ENCODE data around the gene CSNK2A3.
A peak's percentile ranks its signal among the peaks of the same experiment; 100 is the strongest.

CSNK2A3 gene

DNA sequence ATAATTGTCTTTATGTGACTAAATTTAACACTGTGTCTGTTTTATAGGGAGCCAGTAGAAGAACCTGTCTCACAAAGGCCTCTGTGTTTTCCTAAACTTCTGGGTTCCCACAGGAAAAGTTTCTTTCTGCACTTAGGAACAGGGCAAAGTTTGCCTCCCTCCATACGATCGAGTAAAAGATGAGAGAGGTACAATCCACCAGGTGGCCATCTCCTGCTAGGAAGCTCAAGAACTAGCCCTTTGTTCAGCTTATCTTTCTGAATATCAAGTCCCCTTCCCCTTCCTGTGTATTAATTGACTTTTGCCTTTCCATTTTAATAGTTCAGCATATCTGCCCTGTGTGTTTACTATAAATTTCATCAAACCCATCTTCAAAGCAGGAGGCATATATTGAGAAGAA lies 18.0 kb downstream of the CSNK2A3 start:
- no peak for DNase-seq (ENCODE audit: low spot score)

DNA sequence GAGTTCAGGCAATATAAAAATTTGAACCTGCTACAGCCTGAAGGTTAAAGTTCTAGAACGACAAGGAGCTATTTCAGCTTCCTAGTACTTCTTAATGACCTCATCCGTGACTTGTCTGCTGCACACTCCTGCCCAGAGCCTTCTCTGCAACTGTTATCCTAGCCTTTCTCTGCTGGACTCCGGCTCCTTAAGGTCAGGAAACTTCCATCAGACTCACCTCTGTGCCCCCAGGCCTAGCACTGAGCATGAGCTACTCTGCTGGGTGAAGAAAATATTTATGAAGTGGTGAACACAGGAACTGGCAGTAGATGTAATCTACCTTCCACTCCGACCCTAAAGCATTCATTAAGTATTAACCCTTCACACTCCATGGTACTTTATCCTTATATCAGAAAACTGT lies 18.4 kb downstream of the CSNK2A3 start:
- DNase-seq (ENCODE audit: low spot score): no peak

DNA sequence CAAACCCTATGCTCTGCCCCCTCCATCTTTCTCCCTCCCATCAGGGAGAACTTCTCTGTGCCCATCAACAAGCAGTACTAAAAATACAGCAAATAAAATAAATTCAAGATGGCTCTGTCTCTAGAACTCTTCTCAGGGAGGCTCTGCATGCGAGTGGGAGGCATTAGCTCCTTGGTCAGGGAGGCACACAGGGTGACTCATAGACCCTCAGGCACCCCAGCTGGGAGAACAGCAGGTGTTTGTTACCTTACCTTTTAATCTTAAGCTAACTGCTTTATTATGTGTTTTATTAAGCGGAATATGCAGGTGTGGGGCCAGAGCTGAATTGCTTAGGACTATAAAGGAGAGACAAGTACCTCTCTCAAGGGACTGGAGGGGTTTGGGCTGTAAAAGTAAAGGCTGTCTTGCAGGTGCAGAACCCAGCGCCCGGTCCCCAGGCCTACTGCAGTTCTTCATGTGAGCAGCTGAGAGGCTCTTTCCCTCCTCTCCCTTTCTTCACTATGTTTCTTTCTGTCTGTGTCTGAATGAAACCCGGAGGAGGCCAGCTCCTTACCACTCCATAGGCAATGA lies 20.8 kb downstream of the CSNK2A3 start:
- no peak for DNase-seq (ENCODE audit: low spot score)

DNA sequence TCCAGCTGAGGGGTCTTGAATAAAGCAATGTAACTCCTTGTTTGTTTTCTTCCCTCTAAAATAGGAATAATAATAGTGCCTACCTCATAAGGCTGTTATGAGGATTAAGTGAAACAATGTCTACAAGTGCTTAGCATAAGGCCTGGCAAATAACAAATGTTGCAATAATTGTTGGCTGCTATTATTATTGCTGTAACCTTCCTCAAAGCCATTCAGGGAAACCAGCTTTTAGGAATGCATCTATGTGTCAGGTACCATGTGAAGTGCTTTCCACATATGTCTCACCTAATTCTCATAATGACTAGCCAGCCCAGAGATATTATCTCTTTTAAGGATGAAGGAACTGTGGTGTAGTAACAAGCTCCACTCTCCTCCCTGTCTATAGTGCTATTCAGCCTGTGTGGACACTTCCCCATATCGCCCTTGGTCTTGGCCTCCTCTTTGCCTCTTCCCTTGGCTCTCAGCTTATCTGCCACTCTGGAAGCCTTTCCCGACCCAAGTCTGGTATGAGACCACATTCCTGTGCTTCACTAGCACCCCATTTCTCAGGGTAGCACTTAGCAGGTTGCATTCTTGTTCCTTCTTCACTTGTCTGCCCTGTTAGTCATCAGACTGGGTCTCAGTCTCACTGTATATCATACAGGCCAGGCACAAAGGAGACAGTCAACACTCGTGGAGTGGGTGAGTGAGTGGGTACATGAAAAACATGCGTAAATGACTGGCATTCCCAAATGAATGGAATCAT lies 23.8 kb downstream of the CSNK2A3 start:
- DNase-seq (ENCODE audit: low spot score): no peak

DNA sequence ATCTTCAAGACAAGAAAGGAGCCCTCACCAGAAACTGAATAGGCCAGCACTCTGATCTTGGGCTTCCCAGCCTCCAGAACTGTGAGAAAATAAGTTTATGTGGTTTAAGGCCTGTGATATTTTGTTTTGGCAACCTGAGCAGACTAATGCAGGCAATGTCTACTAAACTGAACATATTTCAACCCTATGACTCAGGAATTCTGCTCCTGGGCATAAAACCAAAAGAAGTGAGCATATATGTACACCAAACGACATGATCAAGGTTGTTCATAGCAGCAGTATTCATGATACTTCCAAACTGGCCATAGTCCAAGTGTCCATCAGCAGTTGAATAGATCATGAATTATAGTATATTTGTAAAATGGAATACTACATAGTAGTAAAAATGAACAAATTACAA lies 29.0 kb downstream of the CSNK2A3 start:
- DNase-seq (ENCODE audit: low spot score): no peak

DNA sequence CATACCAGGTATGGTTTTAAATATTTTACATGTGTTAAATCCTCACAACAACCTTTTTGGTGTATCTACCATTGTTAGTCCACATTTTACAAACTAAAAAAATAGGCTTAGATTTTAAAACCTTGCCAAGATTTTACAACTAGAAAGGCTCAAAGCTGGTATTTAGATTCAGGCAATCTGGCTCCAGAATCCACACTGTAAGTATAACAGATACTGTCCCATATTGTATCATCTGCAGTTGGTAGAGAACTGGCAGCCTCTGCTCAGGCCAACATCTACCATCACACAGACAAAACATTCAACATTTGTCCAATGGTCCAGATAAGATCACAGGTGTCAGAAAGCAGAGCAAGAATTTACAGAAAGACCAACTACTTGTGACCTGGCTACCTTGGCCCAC lies 30.9 kb downstream of the CSNK2A3 start:
- no peak for DNase-seq (ENCODE audit: low spot score)

DNA sequence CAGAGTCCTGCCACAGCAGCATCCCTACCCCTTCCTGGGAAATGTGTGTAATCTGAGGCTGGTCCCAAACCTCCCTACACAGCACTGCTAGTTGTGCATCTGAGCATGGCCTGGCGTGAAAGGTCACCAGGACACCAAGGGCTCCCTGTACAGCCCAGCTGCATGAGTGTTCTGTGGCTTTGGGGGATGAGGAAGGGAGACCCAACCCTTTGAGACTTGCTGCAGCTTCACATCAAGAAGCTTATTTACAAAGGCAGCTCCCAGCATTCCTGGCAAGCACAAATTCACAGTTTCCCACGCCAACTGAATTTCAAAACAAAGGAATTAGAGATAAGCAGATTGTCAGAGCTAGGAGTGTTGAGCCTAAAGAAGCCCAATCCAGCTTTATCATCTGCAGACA lies 32.2 kb downstream of the CSNK2A3 start:
- DNase-seq (ENCODE audit: low spot score): peak; percentile 26

DNA sequence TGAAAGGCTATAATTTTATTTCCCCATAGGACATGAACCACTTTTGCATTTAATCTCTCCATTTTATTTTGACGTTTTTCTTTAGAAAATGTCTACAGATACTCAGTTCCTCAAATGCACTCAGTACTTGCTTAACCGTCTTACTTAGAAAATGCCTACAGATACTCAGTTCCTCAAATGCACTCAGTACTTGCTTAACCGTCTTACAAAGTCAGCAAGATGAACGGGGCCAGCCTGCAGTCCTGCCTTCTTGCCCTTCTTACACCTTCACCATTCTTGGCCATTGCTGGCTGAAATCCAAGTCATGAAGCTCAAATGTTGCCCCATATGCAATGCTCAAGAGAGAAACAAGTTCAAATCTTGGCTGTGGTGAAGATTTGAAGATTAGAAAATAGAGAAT lies 34.1 kb downstream of the CSNK2A3 start:
- DNase-seq (ENCODE audit: low spot score): no peak

DNA sequence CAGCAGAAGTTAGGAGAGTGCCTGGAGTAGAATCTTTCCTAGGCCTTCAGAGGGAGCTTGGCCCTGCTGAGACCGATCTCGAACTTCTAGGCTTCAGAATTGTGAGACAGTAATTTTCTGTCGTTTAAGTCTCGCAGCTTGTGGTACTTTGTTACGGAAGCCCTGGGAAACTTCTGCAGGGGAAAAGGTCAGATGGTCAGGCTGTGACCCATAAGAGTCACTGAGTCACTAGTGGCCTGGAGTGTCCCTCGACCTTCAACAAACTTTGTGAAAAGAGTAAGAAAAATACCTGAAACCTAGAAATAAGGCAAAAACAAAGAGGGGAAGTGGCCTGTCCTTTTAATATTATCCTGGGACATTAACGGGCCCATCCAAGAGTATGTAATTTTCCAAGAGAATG lies 34.6 kb downstream of the CSNK2A3 start:
- no peak for DNase-seq (ENCODE audit: low spot score)

DNA sequence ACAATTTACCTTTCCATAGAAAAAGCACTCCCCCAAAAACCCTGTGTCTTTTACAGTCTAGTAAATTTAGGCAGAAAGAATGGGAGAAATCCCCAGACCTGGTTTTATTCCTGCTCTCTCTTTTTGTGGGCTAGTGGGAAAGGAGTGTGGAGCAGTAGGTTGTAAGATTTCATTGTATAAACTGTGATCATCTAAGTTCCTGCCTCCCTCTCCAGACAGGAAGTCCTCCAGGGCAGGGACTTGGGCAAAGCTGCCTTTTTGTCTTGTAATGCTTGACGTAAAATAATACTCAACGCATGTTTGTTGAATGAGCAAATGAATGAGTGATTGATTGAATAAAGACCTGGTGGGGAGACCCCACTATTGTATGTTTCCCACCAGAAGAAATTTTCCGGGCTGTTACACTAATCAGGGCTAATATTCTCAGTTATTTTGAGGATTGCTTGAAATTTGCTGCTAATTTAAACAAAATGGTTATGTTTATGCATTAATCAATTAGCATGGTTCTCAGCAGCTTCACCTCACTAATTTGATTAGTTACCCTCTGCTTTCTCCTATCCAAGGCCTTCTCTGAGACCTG lies 36.3 kb downstream of the CSNK2A3 start:
- DNase-seq (ENCODE audit: low spot score): no peak

DNA sequence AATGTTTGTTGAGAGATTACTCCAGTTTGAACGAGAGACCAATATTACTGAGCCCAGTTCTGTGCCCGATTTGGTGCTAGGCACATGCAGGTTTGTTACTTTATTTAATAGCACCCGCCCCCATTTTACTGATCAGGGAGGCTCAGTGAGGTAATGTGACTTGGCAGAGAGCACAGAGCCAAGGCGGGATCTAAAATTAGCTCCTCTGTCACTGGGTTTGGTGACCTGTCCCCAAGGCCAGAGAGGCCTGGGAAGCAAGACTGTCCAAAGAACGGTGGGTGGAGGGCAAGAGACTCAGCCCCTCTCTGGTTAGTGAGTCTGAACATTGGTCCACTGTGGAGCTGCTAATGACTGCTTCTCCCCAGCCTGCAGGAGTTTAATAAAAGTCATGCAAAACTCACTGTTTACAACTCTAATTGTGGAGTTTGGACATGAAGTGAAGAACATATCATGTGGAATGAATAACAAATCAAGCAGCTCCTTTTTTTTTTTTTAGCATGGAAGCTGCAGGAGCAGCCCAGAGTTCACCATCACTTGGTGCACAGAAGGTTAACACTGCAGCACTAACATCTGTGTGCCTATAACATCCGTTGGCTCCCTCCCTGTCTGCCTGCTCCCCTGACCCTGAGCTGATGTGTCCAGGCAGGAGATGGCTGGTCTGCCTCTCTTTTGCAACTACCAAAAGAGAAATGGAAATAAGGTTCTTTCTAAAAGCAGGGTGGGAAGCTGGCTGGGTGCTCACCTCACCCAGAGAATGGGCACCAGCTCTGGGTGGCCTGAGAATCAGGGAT lies 39.0 kb downstream of the CSNK2A3 start:
- no peak for DNase-seq (ENCODE audit: low spot score)

DNA sequence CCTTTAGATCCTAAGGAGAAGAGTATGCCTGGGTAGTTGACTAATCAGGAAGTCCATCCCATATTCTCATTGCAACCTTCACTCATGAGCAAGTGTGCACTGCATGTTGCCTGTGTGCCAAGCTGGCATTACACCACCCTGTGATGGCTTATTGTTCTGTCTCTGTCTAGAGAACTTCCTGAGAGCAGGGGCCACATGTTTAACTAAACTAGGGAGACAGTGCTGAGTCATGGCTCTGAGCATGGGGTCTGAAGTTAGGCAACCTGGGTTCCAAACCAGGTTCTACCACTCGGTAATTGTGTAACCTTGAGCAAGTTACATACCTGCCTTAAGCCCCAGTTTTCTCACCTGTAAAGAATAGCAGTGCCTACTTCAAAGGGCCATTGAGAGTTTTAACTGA lies 39.6 kb downstream of the CSNK2A3 start:
- no peak for DNase-seq (ENCODE audit: low spot score)

DNA sequence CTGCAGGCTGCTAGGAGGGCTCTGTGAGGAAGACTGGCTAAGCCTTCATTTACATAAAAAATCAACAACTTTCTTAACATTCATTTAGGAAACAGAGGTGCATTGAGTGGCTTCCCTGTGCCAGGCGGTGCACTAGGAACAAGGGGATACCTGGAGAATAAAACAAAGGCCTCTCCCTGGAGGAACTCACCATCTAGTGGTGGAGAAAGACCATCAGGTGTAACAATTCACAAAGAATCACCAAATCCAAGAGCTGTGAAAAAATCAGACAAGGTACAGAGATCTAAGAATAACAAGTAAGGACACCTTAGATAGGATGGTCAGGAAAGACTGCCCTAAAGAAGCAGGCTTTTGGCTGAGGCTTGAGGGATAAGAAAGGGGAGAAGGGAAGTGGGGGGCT lies 40.3 kb downstream of the CSNK2A3 start:
- no peak for DNase-seq (ENCODE audit: low spot score)

DNA sequence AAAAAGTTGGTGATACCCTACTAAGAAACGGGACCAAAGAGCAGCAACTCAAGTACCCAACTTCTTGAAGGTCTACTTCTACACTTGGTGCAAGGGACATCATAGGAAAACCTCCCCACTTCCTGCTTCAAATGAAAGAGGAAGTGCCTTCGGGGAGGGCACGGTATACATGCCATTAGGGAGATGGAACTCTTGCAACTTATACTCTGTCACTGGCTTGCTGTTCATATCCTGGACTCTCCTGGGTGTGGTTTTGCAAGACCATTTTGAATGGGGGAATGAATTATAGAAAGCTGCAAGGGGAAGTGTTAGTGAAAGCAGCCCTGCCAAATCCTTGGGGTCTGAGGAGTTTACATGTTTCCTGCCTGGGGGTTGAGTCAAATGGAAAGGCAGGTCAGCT lies 41.9 kb downstream of the CSNK2A3 start:
- no peak for DNase-seq (ENCODE audit: low spot score)

DNA sequence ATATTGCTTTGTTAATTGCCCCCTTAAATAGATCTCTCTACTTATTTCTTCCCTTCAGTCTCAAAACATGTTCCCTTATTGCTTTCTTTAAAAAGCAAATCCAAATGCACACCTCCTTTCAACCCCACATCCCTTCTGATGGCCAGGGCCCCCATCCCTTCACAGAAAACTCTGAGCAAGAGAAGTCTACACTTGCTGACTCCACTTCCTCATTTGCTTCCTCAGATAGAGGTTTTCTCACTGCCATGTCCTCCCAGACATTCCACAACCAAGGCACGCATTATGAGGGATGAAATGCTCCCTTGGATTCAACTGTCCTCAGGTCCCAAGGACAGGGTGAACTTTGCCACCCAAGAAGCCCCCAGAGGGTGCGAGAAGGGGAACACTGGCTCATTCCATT lies 43.1 kb downstream of the CSNK2A3 start:
- no peak for DNase-seq (ENCODE audit: low spot score)

DNA sequence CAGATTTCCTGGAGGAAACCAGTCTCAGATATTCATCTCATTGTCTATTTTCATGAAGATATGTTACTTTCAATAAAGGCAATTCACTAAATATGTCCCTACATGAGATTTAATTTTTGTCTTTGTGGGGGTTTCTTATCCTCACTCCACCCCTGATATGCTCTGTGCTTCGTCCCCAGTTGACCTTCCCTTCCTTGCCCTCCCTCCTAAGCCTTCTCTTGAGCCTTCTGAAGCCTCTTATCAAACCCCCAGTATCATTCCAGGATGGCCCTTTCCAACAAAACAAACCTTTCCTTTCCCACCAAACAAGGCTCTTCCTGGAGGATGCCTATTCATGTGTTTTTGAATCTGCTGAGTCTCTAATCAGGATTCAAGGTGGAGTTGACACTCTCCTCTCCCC lies 44.8 kb downstream of the CSNK2A3 start:
- DNase-seq (ENCODE audit: low spot score): no peak

DNA sequence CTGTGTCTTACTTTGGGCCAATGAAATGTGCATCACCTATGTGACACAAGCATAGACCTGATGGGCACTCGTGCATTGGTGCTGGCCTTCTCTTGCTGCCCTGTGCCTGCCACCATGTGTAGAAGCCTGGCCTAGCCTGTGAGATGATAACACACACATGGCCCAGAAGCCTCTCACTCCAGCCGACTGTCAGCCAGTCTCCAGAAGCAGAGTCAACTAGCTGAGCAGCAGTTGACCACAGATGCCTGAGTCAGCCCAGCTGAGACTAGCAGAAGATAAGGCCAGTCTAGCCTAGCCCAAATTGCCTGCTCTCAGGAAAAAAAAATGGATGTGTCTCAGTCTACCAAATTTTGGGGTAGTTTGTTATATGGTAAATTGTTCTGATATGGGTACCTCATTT lies 46.2 kb downstream of the CSNK2A3 start:
- DNase-seq (ENCODE audit: low spot score): no peak

DNA sequence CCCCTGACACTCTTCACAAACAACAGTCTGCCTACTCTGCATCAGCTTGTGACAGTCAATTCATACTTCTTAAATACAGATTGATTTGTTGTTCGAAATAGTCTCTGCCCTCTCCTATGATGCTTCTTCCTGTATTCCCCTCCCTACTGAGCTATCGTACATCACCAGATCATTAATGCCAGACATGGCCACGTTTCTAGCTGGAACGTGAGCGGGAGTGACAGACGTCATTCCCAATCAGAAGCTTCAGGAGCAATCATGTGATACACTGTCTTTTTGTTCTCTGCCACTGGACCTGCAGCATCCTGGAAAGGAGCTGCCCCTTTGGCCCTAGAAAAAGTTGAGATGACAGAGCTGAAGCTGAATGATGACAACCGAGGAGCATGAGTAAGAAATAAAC lies 48.5 kb downstream of the CSNK2A3 start:
- no peak for DNase-seq (ENCODE audit: low spot score)

DNA sequence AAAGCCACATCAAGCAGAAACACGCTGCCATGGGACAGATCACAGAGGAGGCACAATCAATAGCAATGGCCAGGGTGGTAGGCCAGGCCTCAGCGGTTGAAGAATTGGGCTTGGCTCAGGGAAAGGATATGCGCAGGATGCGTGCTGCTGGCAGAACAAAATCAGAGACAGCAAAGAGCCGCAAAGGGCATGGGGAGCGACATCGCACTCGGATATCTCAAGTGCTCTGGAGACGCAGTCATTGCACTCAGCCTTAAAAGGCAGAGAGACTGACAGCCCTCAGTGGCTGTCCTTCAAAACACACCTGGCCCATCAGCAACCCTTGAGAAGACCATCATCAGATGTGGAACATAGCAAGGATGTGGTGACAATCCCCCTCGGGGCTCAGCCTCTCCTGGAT lies 50.5 kb downstream of the CSNK2A3 start:
- no peak for DNase-seq (ENCODE audit: low spot score)
